Mesenchymal stem cell (in vitro differentiated cells and primary cell): ENCODE results near the gene MCTP2.

Experiments
- DNase-seq: peaks from one replicate; pipeline ENCODE4 v3.0.0-alpha.2; 2013
- H2AFZ ChIP-seq: one replicate; pipeline ENCODE4 v1.6.1; 2013; ENCODE audit warnings: low read depth, mild to moderate bottlenecking, control low read depth, inconsistent platforms, low read length, moderate library complexity
- H2AK5ac ChIP-seq: 2 replicates; pipeline ENCODE4 v1.6.1; 2013; ENCODE audit warnings: low read length, moderate library complexity, mild to moderate bottlenecking, inconsistent platforms; ENCODE audit not compliant: severe bottlenecking
- H2BK120ac ChIP-seq: one replicate; pipeline ENCODE4 v1.6.1; 2013; ENCODE audit warnings: low read depth, mild to moderate bottlenecking, inconsistent platforms, low read length, moderate library complexity
- H2BK12ac ChIP-seq, 2 experiments: one replicate each; pipeline ENCODE4 v1.6.1; 2013; ENCODE audit warnings: inconsistent platforms in 2 of 2, low read length in 2 of 2, mild to moderate bottlenecking in 2 of 2, moderate library complexity in 2 of 2, control low read depth in 1 of 2
- H2BK15ac ChIP-seq: one replicate; pipeline ENCODE4 v1.6.1; 2013; ENCODE audit warnings: mild to moderate bottlenecking, low read depth, inconsistent platforms; ENCODE audit not compliant: poor library complexity, severe bottlenecking
- H2BK5ac ChIP-seq: 2 replicates; pipeline ENCODE4 v1.6.1; 2013; ENCODE audit warnings: low read depth, mild to moderate bottlenecking, low read length, control low read depth, inconsistent platforms; ENCODE audit not compliant: poor library complexity, severe bottlenecking
- H3K14ac ChIP-seq, 2 experiments: one replicate each; pipeline ENCODE4 v1.6.1; 2013; ENCODE audit warnings: inconsistent platforms in 2 of 2, low read length in 2 of 2, control low read depth in 1 of 2, mild to moderate bottlenecking in 1 of 2, moderate library complexity in 1 of 2
- H3K18ac ChIP-seq, 2 experiments: one replicate each; pipeline ENCODE4 v1.6.1; 2013; ENCODE audit warnings: inconsistent platforms in 2 of 2, low read length in 2 of 2, control low read depth in 1 of 2, low read depth in 1 of 2, mild to moderate bottlenecking in 1 of 2
- H3K23ac ChIP-seq, 2 experiments: one replicate each; pipeline ENCODE4 v1.6.1; 2013; ENCODE audit warnings: inconsistent platforms in 2 of 2, low read length in 2 of 2, mild to moderate bottlenecking in 2 of 2, moderate library complexity in 2 of 2, control low read depth in 1 of 2
- H3K27ac ChIP-seq: 2 replicates; pipeline ENCODE4 v1.5.1; 2013; ENCODE audit warnings: mild to moderate bottlenecking, moderate library complexity, low read length, control low read depth, inconsistent platforms; ENCODE audit not compliant: poor library complexity, severe bottlenecking
- H3K27me3 ChIP-seq, 2 experiments: 2 replicates each; pipeline versions ENCODE4 v1.6.1 to v1.7.0; 2013; ENCODE audit warnings: low read length in 2 of 2, mild to moderate bottlenecking in 2 of 2, moderate library complexity in 2 of 2, control low read depth in 1 of 2, inconsistent platforms in 1 of 2; ENCODE audit not compliant: control insufficient read depth in 1 of 2, insufficient read depth in 1 of 2
- H3K36me3 ChIP-seq, 2 experiments: 2 replicates each; pipeline versions ENCODE4 v1.6.1 to v1.7.0; 2013; ENCODE audit warnings: low read length in 2 of 2, control low read depth in 1 of 2, inconsistent platforms in 1 of 2, low read depth in 1 of 2, mild to moderate bottlenecking in 1 of 2; ENCODE audit not compliant: insufficient read depth in 2 of 2, control insufficient read depth in 1 of 2
- H3K4ac ChIP-seq, 2 experiments: one replicate each; pipeline ENCODE4 v1.6.1; 2013; ENCODE audit warnings: inconsistent platforms in 2 of 2, low read length in 2 of 2, mild to moderate bottlenecking in 2 of 2, moderate library complexity in 2 of 2, control low read depth in 1 of 2, low read depth in 1 of 2
- H3K4me1 ChIP-seq: 2 replicates; pipeline ENCODE4 v1.6.1; 2013; ENCODE audit warnings: low read depth, low read length, control low read depth; ENCODE audit not compliant: control insufficient read depth, insufficient read depth
- H3K4me2 ChIP-seq: 2 replicates; pipeline ENCODE4 v1.6.1; 2013; ENCODE audit warnings: low read length, mild to moderate bottlenecking, inconsistent platforms; ENCODE audit not compliant: poor library complexity, severe bottlenecking
- H3K4me3 ChIP-seq, 2 experiments: 2 replicates each; pipeline versions ENCODE4 v1.5.1 to v1.7.0; 2013; ENCODE audit warnings: low read length in 2 of 2, mild to moderate bottlenecking in 2 of 2, control low read depth in 1 of 2, low read depth in 1 of 2; ENCODE audit not compliant: insufficient read depth in 1 of 2
- H3K79me1 ChIP-seq: replicated peaks from 2 replicates; pipeline ENCODE4 v1.6.1; 2013; ENCODE audit warnings: mild to moderate bottlenecking, control low read depth, low read length, inconsistent platforms; ENCODE audit not compliant: poor library complexity, severe bottlenecking
- H3K9ac ChIP-seq: 2 replicates; pipeline ENCODE4 v1.7.0; 2013; ENCODE audit warnings: mild to moderate bottlenecking, low read length, moderate library complexity
- H3K9me3 ChIP-seq: 2 replicates; pipeline ENCODE4 v1.7.0; 2013; ENCODE audit warnings: mild to moderate bottlenecking, low read length; ENCODE audit not compliant: control insufficient read depth
- H4K8ac ChIP-seq: one replicate; pipeline ENCODE4 v1.6.1; 2013; ENCODE audit warnings: inconsistent platforms, mild to moderate bottlenecking, low read length, moderate library complexity
- H4K91ac ChIP-seq: one replicate; pipeline ENCODE4 v1.6.1; 2013; ENCODE audit warnings: mild to moderate bottlenecking, low read length, inconsistent platforms
- WGBS: methylation state at CpG from one replicate; pipeline ENCODE4 v1.1.7; 2013; ENCODE audit warnings: mixed read lengths; 5-methylcytosine and 5-hydroxymethylcytosine counted together

MCTP2 gene

GRCh38 chr15:94346282-94346681, 114.9 kb downstream of the MCTP2 start:
- Histone ChIP-seq H3K4me1 (no peaks in the 10 kb centered on the region), H3K36me3 (peaks cover 0 to 4% of the 10 kb centered on the region in 2 experiments), H4K8ac (no peak overlapping the region), H3K23ac (no peak overlapping the region), H2AFZ (no peak overlapping the region), H2BK12ac (no peak overlapping the region), H2BK120ac (no peak overlapping the region), H3K4ac (no peak overlapping the region), H3K27me3 (no peaks in the 10 kb centered on the region), H3K4me3 (no peak overlapping the region), H2BK15ac (no peak overlapping the region), H4K91ac (no peak overlapping the region), H3K14ac (no peak overlapping the region), H3K27ac (no peak overlapping the region), H3K9ac (peak overlapping the region; percentile 15), H3K18ac (no peak overlapping the region), H2BK5ac (no peak overlapping the region), H2AK5ac (no peak overlapping the region), H3K4me2 (no peak overlapping the region), H3K79me1 (no peaks in the 10 kb centered on the region), H3K9me3 (no peaks in the 10 kb centered on the region)
- 95% methylated on average over 3 of the region's 4 CpGs for WGBS
- DNase-seq = no peak

- H2AFZ ChIP-seq = no peak overlapping the region
- H3K4me3 ChIP-seq = no peak overlapping the region
- H2BK15ac ChIP-seq = no peak overlapping the region
- no peak overlapping the region for H2BK5ac ChIP-seq
- no peaks in the 10 kb centered on the region for H3K9me3 ChIP-seq
- no peak overlapping the region for H3K18ac ChIP-seq
- no peak overlapping the region for H2AK5ac ChIP-seq
- H2BK120ac ChIP-seq = no peak overlapping the region
- no peak overlapping the region for H2BK12ac ChIP-seq
- H3K27ac ChIP-seq = no peak overlapping the region
- no peak overlapping the region for H4K91ac ChIP-seq
- H3K79me1 ChIP-seq = no peaks in the 10 kb centered on the region
- H3K9ac ChIP-seq = no peak overlapping the region
- H3K4ac ChIP-seq = no peak overlapping the region
- no peak overlapping the region for H3K23ac ChIP-seq
- WGBS = no CpG with 5 or more reads among the region's 2 CpGs
- no peak for DNase-seq
- H3K14ac ChIP-seq = no peak overlapping the region
- no peaks in the 10 kb centered on the region for H3K4me1 ChIP-seq
- no peak overlapping the region for H3K4me2 ChIP-seq
- no peaks in the 10 kb centered on the region for H3K27me3 ChIP-seq
- no peak overlapping the region for H4K8ac ChIP-seq
- peaks cover 0 to 13% of the 10 kb centered on the region in 2 experiments for H3K36me3 ChIP-seq
These were observed 116.7 kb downstream of the MCTP2 start for GRCh38 chr15:94348084-94348483.

- no peak overlapping the region for H4K8ac ChIP-seq
- H3K4me1 ChIP-seq = no peaks in the 10 kb centered on the region
- H3K36me3 ChIP-seq = peaks cover 0 to 13% of the 10 kb centered on the region in 2 experiments
- H4K91ac ChIP-seq = no peak overlapping the region
- H2BK12ac ChIP-seq = no peak overlapping the region
- no peak overlapping the region for H3K4ac ChIP-seq
- H2AFZ ChIP-seq = no peak overlapping the region
- H2BK5ac ChIP-seq = no peak overlapping the region
- DNase-seq = no peak
- H2AK5ac ChIP-seq = no peak overlapping the region
- H2BK120ac ChIP-seq = no peak overlapping the region
- no peaks in the 10 kb centered on the region for H3K79me1 ChIP-seq
- no peak overlapping the region for H3K9ac ChIP-seq
- H2BK15ac ChIP-seq = no peak overlapping the region
- no peak overlapping the region for H3K23ac ChIP-seq
- H3K14ac ChIP-seq = no peak overlapping the region
- no peak overlapping the region for H3K18ac ChIP-seq
- no peak overlapping the region for H3K4me2 ChIP-seq
- no peaks in the 10 kb centered on the region for H3K27me3 ChIP-seq
- no peak overlapping the region for H3K4me3 ChIP-seq
- no peak overlapping the region for H3K27ac ChIP-seq
- no peaks in the 10 kb centered on the region for H3K9me3 ChIP-seq
- no CpG with 5 or more reads among the region's 1 CpG for WGBS
These were observed 119.7 kb downstream of the MCTP2 start for GRCh38 chr15:94351031-94351535.

- Histone ChIP-seq H3K4me3 (no peak overlapping the region), H3K4me2 (no peak overlapping the region), H2BK12ac (no peak overlapping the region), H3K23ac (no peak overlapping the region), H3K4me1 (no peaks in the 10 kb centered on the region), H2AK5ac (no peak overlapping the region), H3K18ac (no peak overlapping the region), H3K27ac (no peak overlapping the region), H3K79me1 (no peaks in the 10 kb centered on the region), H3K4ac (no peak overlapping the region), H4K91ac (no peak overlapping the region), H2BK5ac (no peak overlapping the region), H2BK120ac (no peak overlapping the region), H2AFZ (no peak overlapping the region), H2BK15ac (no peak overlapping the region), H3K9ac (no peak overlapping the region), H3K9me3 (no peaks in the 10 kb centered on the region), H4K8ac (peak overlapping the region; percentile 69), H3K27me3 (no peaks in the 10 kb centered on the region), H3K14ac (no peak overlapping the region), H3K36me3 (peaks cover 0 to 13% of the 10 kb centered on the region in 2 experiments)
- 94% methylated on average over 8 of the region's 11 CpGs for WGBS
- DNase-seq = no peak
These were observed 121.5 kb downstream of the MCTP2 start for GRCh38 chr15:94352636-94353487.
